Vagina (tissue), 2 donors: ENCODE data around the gene USP2. TPM values are rescaled to one million over a fixed set of nuclear protein-coding genes. Genes with fewer than 3 reads are reported as not detected.
A peak's percentile ranks its signal among the peaks of the same experiment; 100 is the strongest.

Experiments used
- DNase-seq, 2 donors: peaks; one replicate each; pipeline ENCODE4 v3.0.0-alpha.2; 2017; ENCODE audit errors: extremely low spot score in 2 of 2
- H3K27ac ChIP-seq: fragments of 200-600 bp; sonication (generic); one replicate; pipeline ENCODE4 v1.5.1; 2019
- H3K27me3 ChIP-seq: fragments of 200-600 bp; sonication (generic); one replicate; pipeline ENCODE4 v1.5.1; 2019
- H3K36me3 ChIP-seq, 2 donors: fragments of 200-600 bp; sonication (generic); one replicate each; pipeline ENCODE4 v1.5.1; 2017 to 2019
- H3K4me1 ChIP-seq: fragments of 200-600 bp; sonication (generic); one replicate; pipeline ENCODE4 v1.5.1; 2019
- H3K4me3 ChIP-seq, 2 donors: fragments of 200-600 bp; sonication (generic); 1 replicate in 1 of 2; 2 replicates in 1 of 2; pipeline ENCODE4 v1.5.1; 2016 to 2019
- H3K9me3 ChIP-seq: fragments of 200-600 bp; sonication (generic); one replicate; pipeline ENCODE4 v1.5.1; 2019
- CTCF ChIP-seq, 3 experiments: fragments of 450-650 bp in 2 of 3; fragments of 200-600 bp in 1 of 3; sonication (generic) in 1 of 3; IDR thresholded peaks; one replicate each; pipeline ENCODE4 v1.5.1; 2017 to 2019; ENCODE audit warnings: antibody characterized with exemption in 3 of 3, mild to moderate bottlenecking in 2 of 3, moderate library complexity in 2 of 3
- POLR2A ChIP-seq, 2 donors: fragments of 450-650 bp; IDR thresholded peaks; one replicate each; pipeline ENCODE4 v1.6.1; 2017; ENCODE audit warnings: antibody characterized with exemption in 2 of 2, mild to moderate bottlenecking in 2 of 2, moderate library complexity in 2 of 2
- POLR2AphosphoS5 ChIP-seq, 2 donors: sonication (generic); formaldehyde crosslinking; IDR thresholded peaks; one replicate each; pipeline ENCODE4 v1.9.0; 2017; ENCODE audit warnings: antibody characterized with exemption in 2 of 2, mild to moderate bottlenecking in 2 of 2, low read depth in 1 of 2; ENCODE audit not compliant: insufficient read depth in 1 of 2
- intact Hi-C: fragments of 100-400 bp; cut with DNase I; formaldehyde crosslinking; loops from one replicate; pipeline ENCODE4 v1.15.1; 2023
- microRNA-seq: library from miRNA; unstranded; fragments of <30 nt; microRNA quantifications from one replicate; pipeline ENCODE4, GENCODE V29; 2017; ENCODE audit warnings: borderline number of aligned reads, borderline replicate concordance
- small RNA-seq: library from RNA; depleted of rRNA; stranded (forward); fragments of <200 nt; gene quantifications from one replicate; pipeline ENCODE3, GENCODE V24; 2016
- total RNA-seq: library from RNA; depleted of rRNA; stranded (reverse); fragments of >200 nt; gene quantifications from one replicate; pipeline ENCODE4 v1.2.3, GENCODE V29; 2016

USP2 gene
- total RNA-seq, 1 donor from 2014 or later = 2.5 TPM

GRCh38 chr11:119306373-119306890 is 75.1 kb downstream of the USP2 start:
- peaks cover 0 to 23% of the 10 kb centered on the region in 2 donors for H3K36me3 ChIP-seq
- H3K27me3 ChIP-seq = no peaks in the 10 kb centered on the region
- peak overlapping the region; percentile 63 for H3K27ac ChIP-seq
- no peak overlapping the region for H3K4me3 ChIP-seq
- intact Hi-C loops = no loop called here
- H3K9me3 ChIP-seq = no peaks in the 10 kb centered on the region
- H3K4me1 ChIP-seq = peaks cover 5% of the 10 kb centered on the region
- DNase-seq = no peak
- TF ChIP-seq POLR2A (IDR thresholded peaks at IDR 0.05) (no peak), POLR2AphosphoS5 (IDR thresholded peaks at IDR 0.05; ENCODE audit: insufficient read depth in 1 of 2, low read depth in 1 of 2) (peak; percentile 48 to 59), CTCF (IDR thresholded peaks at IDR 0.05) (no peak)

GRCh38 chr11:119305556-119306372 is 75.7 kb downstream of the USP2 start:
- no peak overlapping the region for H3K4me3 ChIP-seq
- H3K4me1 ChIP-seq = peaks cover 5% of the 10 kb centered on the region
- H3K27me3 ChIP-seq = no peaks in the 10 kb centered on the region
- H3K9me3 ChIP-seq = no peaks in the 10 kb centered on the region
- intact Hi-C loops = no loop called here
- H3K36me3 ChIP-seq = peaks cover 0 to 27% of the 10 kb centered on the region in 2 donors
- TF ChIP-seq POLR2A (IDR thresholded peaks at IDR 0.05) (no peak), CTCF (IDR thresholded peaks at IDR 0.05) (no peak), POLR2AphosphoS5 (IDR thresholded peaks at IDR 0.05; ENCODE audit: insufficient read depth in 1 of 2, low read depth in 1 of 2) (no peak)
- DNase-seq = no peak
- peak overlapping the region; percentile 63 for H3K27ac ChIP-seq

Small RNAs within 50 kb of the gene (microRNA-seq; reads per million reads assigned to microRNA genes)
- not detected for gene MIR6756

Small RNAs within 50 kb of the gene (small RNA-seq; reads per million reads assigned to genes)
- not detected for gene AP003396.4
- not detected for gene RF01225

Other genes starting within 250 kb of the USP2 start
- gene ABCG4, start 232.6 kb downstream of the USP2 start, total RNA-seq = 3.2 TPM
- 15.5 TPM for gene NLRX1, start 213.0 kb downstream of the USP2 start, total RNA-seq
- gene NHERF4, start 196.2 kb downstream of the USP2 start, total RNA-seq = 0.25 TPM
- gene CBL, start 175.4 kb downstream of the USP2 start, total RNA-seq = 15.5 TPM
- gene MCAM, start 64.6 kb downstream of the USP2 start, total RNA-seq = 295 TPM
- gene RNF26, start 47.2 kb downstream of the USP2 start, total RNA-seq = 19.6 TPM
- 32.2 TPM for gene C1QTNF5, start 40.8 kb downstream of the USP2 start, total RNA-seq
- gene MFRP, start 35.0 kb downstream of the USP2 start, total RNA-seq = not detected
- 48.9 TPM for gene THY1, start 41.5 kb upstream of the USP2 start, total RNA-seq